Measurements from ENCODE around the gene RCAN2. TPM values are rescaled to one million over a fixed set of nuclear protein-coding genes. Genes with fewer than 3 reads are reported as not detected.

RCAN2 gene
- total and polyA plus RNA-seq, 7 donors, result 5.0 to 22.7 (median 9.1) TPM

GRCh38 chr6:46505693-46506512 lies 14.7 kb upstream of the RCAN2 start:
- Histone ChIP-seq H3K4me1 (peaks cover 0 to 19% (median 5%) of the 10 kb centered on the region in 4 donors), H3K27me3 (no peaks in the 10 kb centered on the region), H3K9me3 (no peaks in the 10 kb centered on the region), H3K36me3 (no peaks in the 10 kb centered on the region), H3K4me3 (no peak overlapping the region), H3K27ac (peak overlapping the region in 3 of 4 donors; percentile 27 to 42 (median 40))
- WGBS, 2 donors, result 84 to 85% methylated on average over 7 of the region's 7 CpGs
- intact Hi-C loops (cut with DNase I), result no loop called here
- TF ChIP-seq CTCF (IDR thresholded peaks at IDR 0.05), result no peak
- TF ChIP-seq POLR2A (IDR thresholded peaks at IDR 0.05), result no peak
- peak in 2 of 4 donors; percentile 13 to 58 for TF ChIP-seq EP300 (IDR thresholded peaks at IDR 0.05)
- peak; percentile 5 to 66 (median 56) for TF ChIP-seq POLR2AphosphoS5 (IDR thresholded peaks at IDR 0.05)
- DNase-seq, result peak; percentile 74

GRCh38 chr6:46504242-46504641 lies 13.0 kb upstream of the RCAN2 start:
- Histone ChIP-seq H3K27ac (no peak overlapping the region), H3K4me3 (no peak overlapping the region), H3K4me1 (peaks cover 0 to 17% (median 5%) of the 10 kb centered on the region in 4 donors), H3K9me3 (no peaks in the 10 kb centered on the region), H3K36me3 (no peaks in the 10 kb centered on the region), H3K27me3 (no peaks in the 10 kb centered on the region)
- no peak for TF ChIP-seq POLR2A (IDR thresholded peaks at IDR 0.05)
- no peak for TF ChIP-seq CTCF (IDR thresholded peaks at IDR 0.05)
- TF ChIP-seq EP300 (IDR thresholded peaks at IDR 0.05), result no peak
- no peak for TF ChIP-seq POLR2AphosphoS5 (IDR thresholded peaks at IDR 0.05)
- no peak for DNase-seq
- intact Hi-C loops (cut with DNase I), result no loop called here

GRCh38 chr6:46502486-46503119 lies 11.4 kb upstream of the RCAN2 start:
- no peaks in the 10 kb centered on the region for H3K36me3 ChIP-seq
- no peak for TF ChIP-seq CTCF (IDR thresholded peaks at IDR 0.05)
- no peak for TF ChIP-seq POLR2A (IDR thresholded peaks at IDR 0.05)
- no peak for TF ChIP-seq POLR2AphosphoS5 (IDR thresholded peaks at IDR 0.05)
- 84 to 90% methylated on average over 2 of the region's 2 CpGs for WGBS, 2 donors

GRCh38 chr6:46501136-46502089 lies 10.2 kb upstream of the RCAN2 start:
- 87 to 90% methylated on average over 8 of the region's 8 CpGs for WGBS, 2 donors
- peaks cover 0 to 12% (median 3%) of the 10 kb centered on the region in 4 donors for H3K4me1 ChIP-seq
- no peaks in the 10 kb centered on the region for H3K27me3 ChIP-seq
- intact Hi-C loops (cut with DNase I), result no loop called here
- no peak for DNase-seq
- no peak overlapping the region for H3K4me3 ChIP-seq
- H3K9me3 ChIP-seq, result no peaks in the 10 kb centered on the region
- no peaks in the 10 kb centered on the region for H3K36me3 ChIP-seq
- TF ChIP-seq POLR2AphosphoS5 (IDR thresholded peaks at IDR 0.05), result no peak
- no peak for TF ChIP-seq CTCF (IDR thresholded peaks at IDR 0.05)
- TF ChIP-seq EP300 (IDR thresholded peaks at IDR 0.05), result no peak
- TF ChIP-seq POLR2A (IDR thresholded peaks at IDR 0.05), result no peak
- H3K27ac ChIP-seq, result peak overlapping the region in 2 of 4 donors; percentile 11 to 65

More at GRCh38 chr6:46502486-46503119, 11.4 kb upstream of the RCAN2 start:
- no peak overlapping the region for H3K4me3 ChIP-seq
- H3K9me3 ChIP-seq, result no peaks in the 10 kb centered on the region
- no peak for DNase-seq
- intact Hi-C loops (cut with DNase I), result no loop called here
- H3K27me3 ChIP-seq, result no peaks in the 10 kb centered on the region
- H3K4me1 ChIP-seq, result peaks cover 0 to 17% (median 5%) of the 10 kb centered on the region in 4 donors
- H3K27ac ChIP-seq, result peak overlapping the region; percentile 8 to 65 (median 14)
